K562 (cell line): ENCODE results near the gene PHLDA3. TPM values are rescaled to one million over a fixed set of nuclear protein-coding genes. Genes with fewer than 3 reads are reported as not detected.

ENCODE experiments used
- ATAC-seq: fragments of 200-7000 bp; cut with Tn5 transposase; 3 replicates; pipeline ENCODE4 v1.9.1; 2020; ENCODE audit warnings: moderate library complexity
- BruUV-seq: library from RNA; stranded (reverse); fragments of 400-500 nt; replicated peaks from 2 replicates; lab custom pipeline; 2021; lab: Mats Ljungman, UMichigan
- CTCF ChIA-PET: fragments of 300-600 bp; formaldehyde crosslinking; extraction: SDS; loops from one replicate; lab custom pipeline; 2021; ENCODE audit warnings: low intra/inter-chr PET ratio; lab: Yijun Ruan, JAX
- POLR2A ChIA-PET: fragments of 300-600, 350-650 bp; sonication (Branson Sonifier 250); formaldehyde crosslinking; extraction: SDS; loops from one replicate; lab custom pipeline; 2021; ENCODE audit warnings: antibody characterized with exemption, inconsistent platforms; lab: Yijun Ruan, JAX
- DNase-seq, 4 experiments: peaks; one replicate each; pipeline versions ENCODE4 v3.0.0 to v3.0.0-alpha.2; 2011 to 2018; ENCODE audit warnings: low spot score in 3 of 4, mixed read lengths in 3 of 4; ENCODE audit errors: extremely low read depth in 1 of 4
- FAIRE-seq: peaks from 2 replicates; lab custom pipeline; 2011; peaks lifted over from hg19 to GRCh38; lab: Jason Lieb, UNC
- H2AFZ ChIP-seq: 2 replicates; pipeline ENCODE4 v1.6.0; 2011; ENCODE audit warnings: low read depth, low read length, control low read depth, inconsistent platforms
- H3K27ac ChIP-seq: fragments of 200-600 bp; 3 replicates; pipeline ENCODE4 v1.8.0; 2011; ENCODE audit warnings: low read depth, mild to moderate bottlenecking, control low read depth, inconsistent platforms, low read length, moderate library complexity, mixed read lengths; ENCODE audit errors: extremely low read depth
- H3K27me3 ChIP-seq, 2 experiments: fragments of 300-600 bp in 1 of 2; 2 replicates in 1 of 2; 3 replicates in 1 of 2; pipeline versions ENCODE4 v1.6.0 to v1.8.0; 2011; ENCODE audit warnings: inconsistent platforms in 2 of 2, low read length in 2 of 2, mild to moderate bottlenecking in 1 of 2, mixed read lengths in 1 of 2, moderate library complexity in 1 of 2; ENCODE audit not compliant: control insufficient read depth in 2 of 2, insufficient read depth in 2 of 2
- H3K36me3 ChIP-seq: fragments of 300-600 bp; 3 replicates; pipeline ENCODE4 v1.8.0; 2011; ENCODE audit warnings: mild to moderate bottlenecking, low read length, inconsistent platforms; ENCODE audit not compliant: control insufficient read depth, insufficient read depth
- H3K4me1 ChIP-seq, 2 experiments: fragments of 200-600 bp in 1 of 2; replicated peaks in 1 of 2; 2 replicates in 1 of 2; 3 replicates in 1 of 2; pipeline versions ENCODE4 v1.5.1 to v1.8.0; 2011; ENCODE audit warnings: inconsistent platforms in 2 of 2, low read length in 2 of 2, mild to moderate bottlenecking in 1 of 2, mixed read lengths in 1 of 2, moderate library complexity in 1 of 2; ENCODE audit not compliant: control insufficient read depth in 2 of 2, insufficient read depth in 2 of 2
- H3K4me2 ChIP-seq: 2 replicates; pipeline ENCODE4 v1.6.1; 2011; ENCODE audit warnings: low read length, control low read depth, inconsistent platforms, mixed read lengths; ENCODE audit not compliant: insufficient read depth
- H3K4me3 ChIP-seq: fragments of 200-600 bp; sonication (generic), shearing (Covaris generic); 2 replicates; pipeline ENCODE4 v1.5.1; 2016; ENCODE audit warnings: control low read depth, inconsistent platforms
- H3K79me2 ChIP-seq: fragments of 200-600 bp; 3 replicates; pipeline ENCODE4 v1.8.0; 2011; ENCODE audit warnings: low read length, inconsistent platforms; ENCODE audit not compliant: control insufficient read depth, insufficient read depth
- H3K9ac ChIP-seq, 2 experiments: 2 replicates each; pipeline versions ENCODE4 v1.6.0 to v1.6.1; 2011; ENCODE audit warnings: low read depth in 2 of 2, low read length in 2 of 2, control low read depth in 1 of 2, inconsistent platforms in 1 of 2, mild to moderate bottlenecking in 1 of 2, mixed read lengths in 1 of 2; ENCODE audit not compliant: insufficient read depth in 1 of 2
- H3K9me1 ChIP-seq: one replicate; pipeline ENCODE4 v1.6.0; 2011; ENCODE audit warnings: inconsistent platforms, mild to moderate bottlenecking, low read length, moderate library complexity; ENCODE audit not compliant: control insufficient read depth, insufficient read depth
- H3K9me3 ChIP-seq: replicated peaks from 2 replicates; pipeline ENCODE4 v1.5.1; 2011; ENCODE audit warnings: low read depth, low read length, inconsistent platforms; ENCODE audit not compliant: control insufficient read depth, insufficient read depth
- H4K20me1 ChIP-seq: replicated peaks from 2 replicates; pipeline ENCODE4 v1.6.1; 2011; ENCODE audit warnings: low read length, inconsistent platforms, mixed read lengths; ENCODE audit not compliant: control insufficient read depth, insufficient read depth
- GTF2F1 ChIP-seq: IDR thresholded peaks from 2 replicates; pipeline ENCODE4 v1.6.1; 2011; ENCODE audit warnings: low read depth, low read length, improper control_type of control experiment
- MXI1 ChIP-seq: IDR thresholded peaks from 2 replicates; pipeline ENCODE4 v1.6.1; 2011; ENCODE audit warnings: low read depth, mild to moderate bottlenecking, improper control_type of control experiment, low read length
- NFE2L1 ChIP-seq: fragments of 450-650 bp; IDR thresholded peaks from 2 replicates; pipeline ENCODE4 v1.6.1; 2016; ENCODE audit warnings: missing genetic modification characterization, low read depth, mild to moderate bottlenecking, missing compliant biosample characterization, moderate library complexity, borderline replicate concordance
- NKRF ChIP-seq: fragments of 450-650 bp; IDR thresholded peaks from 2 replicates; pipeline ENCODE4 v1.6.1; 2016; ENCODE audit warnings: borderline replicate concordance
- PCBP2 ChIP-seq: fragments of 200-400 bp; formaldehyde crosslinking; IDR thresholded peaks from 2 replicates; pipeline ENCODE4 v1.6.1; 2018; ENCODE audit warnings: low read length, low read depth, mild to moderate bottlenecking, moderate library complexity; ENCODE audit not compliant: poor library complexity, severe bottlenecking
- RAD51 ChIP-seq: fragments of 450-650 bp; IDR thresholded peaks from 2 replicates; pipeline ENCODE4 v1.7.1; 2016; ENCODE audit warnings: low read depth, mild to moderate bottlenecking, borderline replicate concordance
- RFX7 ChIP-seq: fragments of 250-450 bp; sonication (Bioruptor Pico); IDR thresholded peaks from 2 replicates; pipeline ENCODE4 v1.5.1; 2021; ENCODE audit warnings: mild to moderate bottlenecking
- ZNF277 ChIP-seq: fragments of 250-450 bp; sonication (Bioruptor Pico); IDR thresholded peaks from 2 replicates; pipeline ENCODE4 v1.8.0; 2022; ENCODE audit warnings: inconsistent platforms, mild to moderate bottlenecking, moderate library complexity, borderline replicate concordance
- ZNF318 ChIP-seq, 2 experiments: fragments of 450-650 bp; IDR thresholded peaks; 2 replicates each; pipeline ENCODE4 v1.6.1; 2016; ENCODE audit warnings: mild to moderate bottlenecking in 2 of 2, borderline replicate concordance in 1 of 2, low read depth in 1 of 2, moderate library complexity in 1 of 2
- WGBS: fragments of 100-300 bp; shearing (Covaris generic); methylation state at CpG from one replicate; pipeline ENCODE4 v1.1.6; 2016; ENCODE audit warnings: low coverage, mixed read lengths; ENCODE audit not compliant: insufficient coverage; ENCODE audit errors: missing lambda C conversion rate; 5-methylcytosine and 5-hydroxymethylcytosine counted together
- in situ Hi-C: fragments of 300-500 bp; cut with MboI; formaldehyde crosslinking; loops from 4 replicates; pipeline ENCODE4 v1.15.0; 2018; ENCODE audit warnings: inconsistent platforms, mixed read lengths
- intact Hi-C: fragments of 100-400 bp; cut with micrococcal nuclease; formaldehyde crosslinking; loops from 2 replicates; pipeline ENCODE4 v1.14.2; 2022
- polyA plus RNA-seq, 8 experiments: library from polyadenylated mRNA; depleted of rRNA in 4 of 8; stranded (reverse) in 5 of 8; unstranded in 3 of 8; fragments of >200 nt; fragmentation: Nextera tagmentation in 2 of 8; fragmentation: Illumina TruSeq in 1 of 8; extraction: Ambion mirVana in 2 of 8; extraction: Trizol in 1 of 8; gene quantifications; 2 replicates each; pipeline versions ENCODE4 v1.2.1 to v1.2.3, GENCODE V29; 2011 to 2014; ENCODE audit warnings: inconsistent platforms in 1 of 8, missing spikeins in 1 of 8
- total RNA-seq, 7 experiments: library from RNA; depleted of rRNA in 6 of 7; stranded (reverse); fragments of >200 nt in 6 of 7; fragmentation: Illumina TruSeq in 2 of 7; extraction: Trizol in 2 of 7; gene quantifications; 2 replicates each; pipeline versions ENCODE4 v1.2.1 to v1.2.3, GENCODE V29; 2011 to 2021; ENCODE audit warnings: low replicate concordance in 1 of 7

Gene PHLDA3
- total and polyA plus RNA-seq, 9 of the 15 experiments (the other 6 are each of a cell fraction or from before 2014, with no cell fraction given): 0.11 to 0.27 TPM; not detected in 7

- ATAC-seq (no peak), FAIRE-seq (no peak), DNase-seq (no peak)
- no peaks in the 10 kb centered on the region for H3K36me3 ChIP-seq
- in situ Hi-C loops: no loop called here
- H3K9me1 ChIP-seq: peaks cover 4% of the 10 kb centered on the region
- H3K9ac ChIP-seq: no peak overlapping the region
- intact Hi-C loops: loop anchor here (5.0 kb wide), 1 partner anchor 309 kb away; no protein-coding TSS in a partner anchor
- 56% methylated on average over 4 of the region's 4 CpGs for WGBS
- BruUV-seq: no TSS peak
- H3K27me3 ChIP-seq: peaks cover 0 to 3% of the 10 kb centered on the region in 2 experiments; a peak in 1 of 5 replicates
- ChIA-PET CTCF (interaction anchor here (2.4 to 7.7 kb wide), 3 partner anchors 29 to 47 kb away, joined by 11 to 166 read pairs (median 90); no protein-coding TSS in a partner anchor), POLR2A (interaction anchor here (0.6 to 2.5 kb wide), 6 partner anchors 15 to 174 kb away, joined by 3 to 8 read pairs (median 3); no protein-coding TSS in a partner anchor)
- H3K79me2 ChIP-seq: no peaks in the 10 kb centered on the region
- H2AFZ ChIP-seq: no peak overlapping the region
- no peak overlapping the region for H3K4me3 ChIP-seq
- H4K20me1 ChIP-seq: no peaks in the 10 kb centered on the region; the same call in 1 of the 2 replicates
- H3K9me3 ChIP-seq: no peaks in the 10 kb centered on the region
- H3K4me2 ChIP-seq: no peak overlapping the region
- H3K27ac ChIP-seq: no peak overlapping the region
- H3K4me1 ChIP-seq: peaks cover 20 to 25% of the 10 kb centered on the region in 2 experiments
- no peak for TF ChIP-seq NKRF
- TF ChIP-seq RFX7 (CRISPR knock-in tag): no peak
- TF ChIP-seq NFE2L1 (tag): no peak
- no peak for TF ChIP-seq GTF2F1
- TF ChIP-seq MXI1: no peak
- no peak for TF ChIP-seq RAD51
- no peak for TF ChIP-seq ZNF318 (IDR thresholded peaks at IDR 0.05; ENCODE audit: borderline replicate concordance in 1 of 2, low read depth in 1 of 2)
- TF ChIP-seq PCBP2: no peak
- no peak for TF ChIP-seq ZNF277 (CRISPR knock-in tag)
Observed at GRCh38 chr1:201483373-201483949, 14.5 kb upstream of the PHLDA3 start.
